PFSK-1 (cell line): Measurements from ENCODE around the gene IL25.

ENCODE experiments used
- FOXP2 ChIP-seq: optimal IDR thresholded peaks from 2 replicates; pipeline ENCODE3; 2011; ENCODE audit warnings: borderline replicate concordance, control low read depth, inconsistent platforms; ENCODE audit not compliant: insufficient read depth; ENCODE audit errors: extremely low read length, extremely low read depth
- POLR2AphosphoS5 ChIP-seq: IDR thresholded peaks from 2 replicates; pipeline ENCODE4 v1.6.1; 2012; ENCODE audit warnings: low read depth, mild to moderate bottlenecking, control low read depth, low read length, moderate library complexity
- REST ChIP-seq, 2 experiments: IDR thresholded peaks; 2 replicates each; pipeline versions ENCODE4 v1.6.1 to v1.8.0; 2011 to 2012; ENCODE audit warnings: low read depth in 2 of 2, low read length in 2 of 2, control low read depth in 1 of 2, inconsistent platforms in 1 of 2, mild to moderate bottlenecking in 1 of 2, moderate library complexity in 1 of 2; ENCODE audit not compliant: insufficient read depth in 1 of 2
- SIN3A ChIP-seq: IDR thresholded peaks from 2 replicates; pipeline ENCODE4 v1.6.1; 2012; ENCODE audit warnings: mild to moderate bottlenecking, low read length, moderate library complexity, borderline replicate concordance; ENCODE audit not compliant: insufficient read depth
- TAF1 ChIP-seq: IDR thresholded peaks from 2 replicates; pipeline ENCODE4 v1.6.1; 2012; ENCODE audit warnings: low read length, control low read depth, borderline replicate concordance; ENCODE audit not compliant: insufficient read depth

Gene IL25

GRCh38 chr14:23396126-23396525 is 23.5 kb downstream of the IL25 start:
- TF ChIP-seq FOXP2 (no peak), POLR2AphosphoS5 (no peak), TAF1 (no peak), SIN3A (no peak), REST (IDR thresholded peaks at IDR 0.05; ENCODE audit: insufficient read depth in 1 of 2, low read depth in 2 of 2, low read length in 2 of 2) (no peak)

- TF ChIP-seq FOXP2 (no peak), TAF1 (no peak), SIN3A (no peak), POLR2AphosphoS5 (no peak), REST (IDR thresholded peaks at IDR 0.05; ENCODE audit: insufficient read depth in 1 of 2, low read depth in 2 of 2, low read length in 2 of 2) (no peak)
Observed at GRCh38 chr14:23396781-23397407, 24.3 kb downstream of the IL25 start.

- TF ChIP-seq SIN3A (no peak), TAF1 (no peak), FOXP2 (no peak), REST (IDR thresholded peaks at IDR 0.05; ENCODE audit: insufficient read depth in 1 of 2, low read depth in 2 of 2, low read length in 2 of 2) (no peak), POLR2AphosphoS5 (no peak)
Observed at GRCh38 chr14:23398348-23398747, 25.7 kb downstream of the IL25 start.

GRCh38 chr14:23399136-23399535 is 26.5 kb downstream of the IL25 start:
- TF ChIP-seq REST (IDR thresholded peaks at IDR 0.05; ENCODE audit: insufficient read depth in 1 of 2, low read depth in 2 of 2, low read length in 2 of 2) = no peak

GRCh38 chr14:23399591-23399990 is 27.0 kb downstream of the IL25 start:
- no peak for TF ChIP-seq SIN3A
- TF ChIP-seq TAF1 = no peak
- no peak for TF ChIP-seq POLR2AphosphoS5
- no peak for TF ChIP-seq REST (IDR thresholded peaks at IDR 0.05; ENCODE audit: insufficient read depth in 1 of 2, low read depth in 2 of 2, low read length in 2 of 2)
- TF ChIP-seq FOXP2 = no peak
